ENCODE results near the gene PPM1N. TPM values are rescaled to one million over a fixed set of nuclear protein-coding genes. Genes with fewer than 3 reads are reported as not detected.
A peak's percentile ranks its signal among the peaks of the same experiment; 100 is the strongest.

Gene PPM1N
- polyA plus RNA-seq, 1 donor, result 1.0 TPM

DNA sequence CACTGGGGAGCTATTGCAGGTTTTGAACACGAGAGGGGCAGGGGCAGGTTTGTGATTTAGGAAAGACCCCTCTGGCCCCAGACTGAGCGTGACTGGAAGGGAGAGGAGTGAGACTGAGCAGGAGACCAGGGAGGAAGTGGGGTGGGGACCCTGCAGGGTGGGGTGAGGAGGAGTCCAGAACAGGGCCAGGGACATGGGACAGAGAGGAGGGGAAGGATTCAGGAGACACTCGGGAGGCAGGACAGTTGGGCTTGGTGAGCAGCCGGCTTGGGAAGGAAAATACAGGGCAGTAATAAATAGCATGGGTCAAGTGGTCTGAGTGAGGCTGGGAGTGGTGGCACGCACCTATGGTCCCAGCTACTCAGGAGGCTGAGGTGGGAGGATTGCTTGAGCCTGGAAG is 21.1 kb upstream of the PPM1N start:
- H3K9me3 ChIP-seq (ENCODE audit: control insufficient read depth, low read depth, low read length), result no peaks in the 10 kb centered on the region
- no CpG with 5 or more reads among the region's 5 CpGs for WGBS (ENCODE audit: insufficient coverage, low lambda C conversion rate)
- H3K4me1 ChIP-seq (ENCODE audit: control insufficient read depth, insufficient read depth, low read length), result peaks cover 8% of the 10 kb centered on the region
- no peak overlapping the region for H3K27ac ChIP-seq (ENCODE audit: low read length)
- DNase-seq, result no peak
- no peak overlapping the region for H3K4me3 ChIP-seq (ENCODE audit: low read length)
- H3K36me3 ChIP-seq (ENCODE audit: control insufficient read depth, insufficient read depth, low read length), result no peaks in the 10 kb centered on the region
- H3K27me3 ChIP-seq (ENCODE audit: control insufficient read depth, insufficient read depth, low read length), result peaks cover 43% of the 10 kb centered on the region

DNA sequence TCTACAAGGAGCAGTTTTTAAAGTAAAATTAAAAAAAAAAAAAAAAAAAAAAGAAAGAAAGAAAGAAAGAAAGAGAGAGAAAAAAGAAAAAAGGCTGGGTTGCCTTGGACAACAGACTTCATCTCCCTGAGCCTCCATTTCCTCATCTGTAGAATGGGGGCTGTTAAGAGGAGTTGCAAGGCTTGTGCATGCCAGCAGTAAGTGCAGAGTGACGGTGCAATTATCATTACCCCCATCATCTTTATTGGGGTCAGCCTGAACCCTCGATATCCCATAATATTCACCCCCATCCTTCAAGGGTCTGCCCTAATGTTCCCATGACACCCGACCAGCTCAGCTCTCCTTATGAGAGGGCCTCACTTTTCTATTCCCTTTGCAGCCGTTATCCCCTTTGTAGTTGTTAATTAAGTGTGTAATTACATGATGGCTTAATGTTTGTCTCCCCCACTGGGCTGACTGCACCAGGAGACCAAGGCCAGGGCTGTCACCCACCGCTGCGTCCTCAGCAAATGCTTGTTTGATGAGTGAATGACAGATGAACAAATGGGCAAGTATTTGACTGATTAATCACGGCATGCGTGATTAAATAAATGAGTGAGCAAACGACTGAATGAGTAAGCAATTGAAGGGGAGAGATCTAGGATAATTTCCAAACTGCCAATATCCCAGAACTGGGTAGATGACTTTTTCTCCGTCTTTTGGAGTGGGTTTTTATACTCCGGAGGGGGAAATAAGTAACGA is 20.4 kb upstream of the PPM1N start:
- H3K9me3 ChIP-seq (ENCODE audit: control insufficient read depth, low read depth, low read length), result no peaks in the 10 kb centered on the region
- peaks cover 36% of the 10 kb centered on the region for H3K27me3 ChIP-seq (ENCODE audit: control insufficient read depth, insufficient read depth, low read length)
- peaks cover 6% of the 10 kb centered on the region for H3K4me1 ChIP-seq (ENCODE audit: control insufficient read depth, insufficient read depth, low read length)
- no peaks in the 10 kb centered on the region for H3K36me3 ChIP-seq (ENCODE audit: control insufficient read depth, insufficient read depth, low read length)
- peak overlapping the region; percentile 52 for H3K4me3 ChIP-seq (ENCODE audit: low read length)
- 11% methylated on average over 5 of the region's 12 CpGs for WGBS (ENCODE audit: insufficient coverage, low lambda C conversion rate)
- H3K27ac ChIP-seq (ENCODE audit: low read length), result peak overlapping the region; percentile 93
- peak in 1 of 2 donors; percentile 35 for DNase-seq

DNA sequence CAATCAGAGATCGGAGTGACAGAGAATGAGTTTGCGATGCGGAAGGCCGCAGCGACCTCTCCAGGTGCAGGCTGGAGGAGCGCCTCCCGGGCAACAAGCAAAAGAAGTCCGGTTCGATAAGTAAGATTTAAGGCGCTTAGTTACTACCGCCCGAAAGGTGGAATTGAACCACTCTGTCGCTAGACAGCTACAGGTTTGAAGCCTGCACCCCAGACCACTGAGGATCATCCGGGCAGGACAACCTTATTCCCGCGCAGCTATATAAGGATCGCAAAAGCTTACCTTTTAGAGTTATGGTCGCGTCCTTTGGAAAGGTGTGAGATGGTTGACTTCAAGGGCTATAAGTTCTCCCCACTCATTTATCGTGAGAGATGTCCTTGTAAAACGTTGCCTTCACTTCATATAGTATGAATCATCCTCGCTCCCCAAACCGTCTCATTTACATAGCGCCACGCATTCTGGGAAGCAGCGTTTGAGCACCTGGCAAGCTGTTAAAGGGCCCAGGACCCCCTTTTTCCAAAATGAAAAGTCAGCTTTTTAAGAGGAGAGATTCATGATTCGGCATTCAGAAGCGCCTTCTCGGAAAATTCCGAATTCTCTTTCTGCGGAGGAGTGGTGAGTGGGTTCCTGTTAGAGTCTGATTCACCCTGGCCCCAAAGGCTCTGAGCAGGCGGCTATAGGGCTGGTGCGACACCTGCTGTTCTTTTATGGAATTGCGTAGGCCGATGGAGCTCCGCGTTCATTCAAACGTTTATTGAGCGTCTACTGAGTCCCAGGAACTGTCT is 19.6 kb upstream of the PPM1N start:
- no peaks in the 10 kb centered on the region for H3K9me3 ChIP-seq (ENCODE audit: control insufficient read depth, low read depth, low read length)
- peaks cover 28% of the 10 kb centered on the region for H3K27me3 ChIP-seq (ENCODE audit: control insufficient read depth, insufficient read depth, low read length)
- H3K4me3 ChIP-seq (ENCODE audit: low read length), result peak overlapping the region; percentile 52
- WGBS (ENCODE audit: insufficient coverage, low lambda C conversion rate), result no CpG with 5 or more reads among the region's 39 CpGs
- H3K27ac ChIP-seq (ENCODE audit: low read length), result peak overlapping the region; percentile 93
- no peaks in the 10 kb centered on the region for H3K36me3 ChIP-seq (ENCODE audit: control insufficient read depth, insufficient read depth, low read length)
- peaks cover 6% of the 10 kb centered on the region for H3K4me1 ChIP-seq (ENCODE audit: control insufficient read depth, insufficient read depth, low read length)
- DNase-seq, result peak; percentile 91 to 93

GRCh38 chr19:45483033-45483432 is 15.2 kb upstream of the PPM1N start:
- no peaks in the 10 kb centered on the region for H3K9me3 ChIP-seq (ENCODE audit: control insufficient read depth, low read depth, low read length)
- peaks cover 2% of the 10 kb centered on the region for H3K4me1 ChIP-seq (ENCODE audit: control insufficient read depth, insufficient read depth, low read length)
- no peak for DNase-seq
- WGBS (ENCODE audit: insufficient coverage, low lambda C conversion rate), result no CpG with 5 or more reads among the region's 5 CpGs
- no peaks in the 10 kb centered on the region for H3K27me3 ChIP-seq (ENCODE audit: control insufficient read depth, insufficient read depth, low read length)
- H3K36me3 ChIP-seq (ENCODE audit: control insufficient read depth, insufficient read depth, low read length), result no peaks in the 10 kb centered on the region
- no peak overlapping the region for H3K4me3 ChIP-seq (ENCODE audit: low read length)
- no peak overlapping the region for H3K27ac ChIP-seq (ENCODE audit: low read length)

GRCh38 chr19:45484273-45484945 is 13.8 kb upstream of the PPM1N start:
- WGBS (ENCODE audit: insufficient coverage, low lambda C conversion rate), result 100% methylated on average over 1 of the region's 13 CpGs
- H3K27ac ChIP-seq (ENCODE audit: low read length), result no peak overlapping the region

DNA sequence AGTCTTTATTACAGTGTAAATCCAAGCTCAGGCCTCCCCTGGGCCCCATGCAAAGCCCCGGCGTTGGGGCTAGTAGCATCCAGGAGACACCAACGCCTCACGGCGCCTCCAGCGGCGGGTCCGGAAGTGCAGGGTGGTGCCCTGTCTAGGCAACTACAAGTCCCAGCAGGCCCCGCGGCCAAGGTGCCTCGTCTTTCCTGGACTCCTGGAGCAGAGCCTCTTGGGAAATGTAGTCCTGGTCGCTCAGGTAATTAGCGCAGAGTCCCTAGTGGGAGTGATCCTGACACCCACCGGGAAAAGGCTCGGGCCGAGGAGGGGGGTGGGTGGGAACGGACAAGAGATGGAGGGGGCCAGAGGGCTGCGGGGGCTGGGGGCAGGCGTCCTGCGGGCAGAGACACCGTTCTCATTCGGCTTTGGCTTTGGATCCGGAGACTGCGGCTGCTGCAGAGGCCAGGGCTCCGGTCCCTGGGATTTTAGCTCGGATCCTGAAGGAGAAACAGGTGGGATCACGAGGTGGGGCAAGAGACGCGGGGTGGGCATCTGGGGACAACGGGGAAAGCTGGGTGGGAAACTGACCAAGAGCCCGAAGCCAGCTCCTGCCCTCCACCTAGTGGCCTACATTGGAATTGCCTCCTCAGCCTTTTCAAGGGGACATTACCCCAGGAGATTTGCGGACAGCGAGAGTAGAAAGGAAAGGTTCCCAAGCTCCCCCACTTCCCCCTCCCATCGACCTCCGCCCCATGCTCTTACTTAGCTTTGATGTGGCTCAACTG is 12.8 kb upstream of the PPM1N start:
- no CpG with 5 or more reads among the region's 35 CpGs for WGBS (ENCODE audit: insufficient coverage, low lambda C conversion rate)
- peak overlapping the region; percentile 48 for H3K4me3 ChIP-seq (ENCODE audit: low read length)
- H3K36me3 ChIP-seq (ENCODE audit: control insufficient read depth, insufficient read depth, low read length), result no peaks in the 10 kb centered on the region
- no peak overlapping the region for H3K27ac ChIP-seq (ENCODE audit: low read length)
- H3K27me3 ChIP-seq (ENCODE audit: control insufficient read depth, insufficient read depth, low read length), result no peaks in the 10 kb centered on the region
- DNase-seq, result peak; percentile 89 to 94
- H3K4me1 ChIP-seq (ENCODE audit: control insufficient read depth, insufficient read depth, low read length), result no peaks in the 10 kb centered on the region
- no peaks in the 10 kb centered on the region for H3K9me3 ChIP-seq (ENCODE audit: control insufficient read depth, low read depth, low read length)

More at GRCh38 chr19:45484273-45484945, 13.8 kb upstream of the PPM1N start:
- DNase-seq, result no peak
- H3K4me3 ChIP-seq (ENCODE audit: low read length), result no peak overlapping the region
- H3K4me1 ChIP-seq (ENCODE audit: control insufficient read depth, insufficient read depth, low read length), result no peaks in the 10 kb centered on the region
- H3K27me3 ChIP-seq (ENCODE audit: control insufficient read depth, insufficient read depth, low read length), result no peaks in the 10 kb centered on the region
- H3K36me3 ChIP-seq (ENCODE audit: control insufficient read depth, insufficient read depth, low read length), result no peaks in the 10 kb centered on the region
- no peaks in the 10 kb centered on the region for H3K9me3 ChIP-seq (ENCODE audit: control insufficient read depth, low read depth, low read length)

GRCh38 chr19:45488708-45489107 is 9.5 kb upstream of the PPM1N start:
- peaks cover 5% of the 10 kb centered on the region for H3K27me3 ChIP-seq (ENCODE audit: control insufficient read depth, insufficient read depth, low read length)
- H3K4me3 ChIP-seq (ENCODE audit: low read length), result no peak overlapping the region
- DNase-seq, result no peak
- H3K9me3 ChIP-seq (ENCODE audit: control insufficient read depth, low read depth, low read length), result peaks cover 3% of the 10 kb centered on the region
- WGBS (ENCODE audit: insufficient coverage, low lambda C conversion rate), result no CpG with 5 or more reads among the region's 15 CpGs
- peaks cover 3% of the 10 kb centered on the region for H3K4me1 ChIP-seq (ENCODE audit: control insufficient read depth, insufficient read depth, low read length)
- H3K27ac ChIP-seq (ENCODE audit: low read length), result no peak overlapping the region
- no peaks in the 10 kb centered on the region for H3K36me3 ChIP-seq (ENCODE audit: control insufficient read depth, insufficient read depth, low read length)

- Histone ChIP-seq H3K27ac (ENCODE audit: low read length) (no peak overlapping the region), H3K4me1 (ENCODE audit: control insufficient read depth, insufficient read depth, low read length) (peaks cover 3% of the 10 kb centered on the region), H3K27me3 (ENCODE audit: control insufficient read depth, insufficient read depth, low read length) (peaks cover 6% of the 10 kb centered on the region), H3K4me3 (ENCODE audit: low read length) (no peak overlapping the region), H3K9me3 (ENCODE audit: control insufficient read depth, low read depth, low read length) (peaks cover 3% of the 10 kb centered on the region), H3K36me3 (ENCODE audit: control insufficient read depth, insufficient read depth, low read length) (no peaks in the 10 kb centered on the region)
- DNase-seq, result no peak
- WGBS (ENCODE audit: insufficient coverage, low lambda C conversion rate), result 80% methylated on average over 1 of the region's 20 CpGs
Measured at GRCh38 chr19:45489216-45489855, 8.9 kb upstream of the PPM1N start.

- Histone ChIP-seq H3K27ac (ENCODE audit: low read length) (no peak overlapping the region), H3K9me3 (ENCODE audit: control insufficient read depth, low read depth, low read length) (peaks cover 6% of the 10 kb centered on the region), H3K4me1 (ENCODE audit: control insufficient read depth, insufficient read depth, low read length) (peaks cover 10% of the 10 kb centered on the region), H3K4me3 (ENCODE audit: low read length) (no peak overlapping the region), H3K27me3 (ENCODE audit: control insufficient read depth, insufficient read depth, low read length) (peaks cover 31% of the 10 kb centered on the region), H3K36me3 (ENCODE audit: control insufficient read depth, insufficient read depth, low read length) (no peaks in the 10 kb centered on the region)
- no CpG with 5 or more reads among the region's 5 CpGs for WGBS (ENCODE audit: insufficient coverage, low lambda C conversion rate)
- DNase-seq, result no peak
Measured at GRCh38 chr19:45492137-45492626, 6.1 kb upstream of the PPM1N start.
